Kidney epithelial cell (primary cell): ENCODE results near the gene KCTD19. TPM values are rescaled to one million over a fixed set of nuclear protein-coding genes. Genes with fewer than 3 reads are reported as not detected.

ENCODE experiments used
- DNase-seq: peaks from one replicate; pipeline ENCODE4 v3.0.0-alpha.2; 2010; ENCODE audit warnings: low read depth
- H3K27me3 ChIP-seq: 2 replicates; pipeline ENCODE4 v1.6.0; 2011; ENCODE audit warnings: low read length; ENCODE audit not compliant: control insufficient read depth, insufficient read depth
- H3K36me3 ChIP-seq: 2 replicates; pipeline ENCODE4 v1.5.1; 2011; ENCODE audit warnings: low read length; ENCODE audit not compliant: control insufficient read depth, insufficient read depth
- H3K4me3 ChIP-seq: 2 replicates; pipeline ENCODE4 v1.5.1; 2011; ENCODE audit warnings: low read depth, mild to moderate bottlenecking, control low read depth, low read length
- CTCF ChIP-seq: IDR thresholded peaks from 2 replicates; pipeline ENCODE4 v1.5.1; 2011; ENCODE audit warnings: mild to moderate bottlenecking, moderate library complexity, low read length, control low read depth, inconsistent platforms; ENCODE audit not compliant: insufficient read depth, poor library complexity, severe bottlenecking
- total RNA-seq: library from RNA; depleted of rRNA; stranded (reverse); fragments of >200 nt; gene quantifications from 2 replicates; pipeline ENCODE4 v1.2.3, GENCODE V29; 2015

Gene KCTD19
- total RNA-seq, 1 donor from 2014 or later: 0.08 TPM

GRCh38 chr16:67271446-67271845 is 55.1 kb downstream of the KCTD19 start:
- Histone ChIP-seq H3K27me3 (no peaks in the 10 kb centered on the region), H3K36me3 (no peaks in the 10 kb centered on the region), H3K4me3 (no peak overlapping the region)
- DNase-seq: no peak
- no peak for TF ChIP-seq CTCF

- H3K27me3 ChIP-seq: peaks cover 2% of the 10 kb centered on the region
- no peak for DNase-seq
- TF ChIP-seq CTCF: no peak
- H3K4me3 ChIP-seq: no peak overlapping the region
- no peaks in the 10 kb centered on the region for H3K36me3 ChIP-seq
Observed at GRCh38 chr16:67270931-67271338, 55.6 kb downstream of the KCTD19 start.

- DNase-seq: no peak
- TF ChIP-seq CTCF: no peak
- Histone ChIP-seq H3K27me3 (peaks cover 3% of the 10 kb centered on the region), H3K4me3 (no peak overlapping the region), H3K36me3 (no peaks in the 10 kb centered on the region)
Observed at GRCh38 chr16:67269766-67270165, 56.8 kb downstream of the KCTD19 start.

GRCh38 chr16:67268136-67268579 is 58.4 kb downstream of the KCTD19 start:
- H3K36me3 ChIP-seq: no peaks in the 10 kb centered on the region
- H3K27me3 ChIP-seq: peaks cover 3% of the 10 kb centered on the region
- no peak for TF ChIP-seq CTCF
- no peak for DNase-seq
- H3K4me3 ChIP-seq: no peak overlapping the region

GRCh38 chr16:67265834-67266233 is 60.7 kb downstream of the KCTD19 start:
- no peak for DNase-seq
- Histone ChIP-seq H3K4me3 (no peak overlapping the region), H3K36me3 (no peaks in the 10 kb centered on the region), H3K27me3 (peaks cover 5% of the 10 kb centered on the region)
- TF ChIP-seq CTCF: no peak

GRCh38 chr16:67264866-67265265 is 61.7 kb downstream of the KCTD19 start:
- Histone ChIP-seq H3K36me3 (no peaks in the 10 kb centered on the region), H3K27me3 (peaks cover 5% of the 10 kb centered on the region), H3K4me3 (no peak overlapping the region)
- TF ChIP-seq CTCF: no peak
- DNase-seq: no peak
